Measurements from ENCODE around the gene RNF25.

RNF25 gene

GRCh38 chr2:218671654-218672566, at the start of gene RNF25, which contains the start of gene STK36:
Gene RNF25 (minus strand): TSS chr2:218672002. CDS start chr2:218671970, 32 bp downstream.
Gene STK36 (plus strand): TSS chr2:218672086. CDS start chr2:218672830, 744 bp downstream.
- Mint-ChIP-seq H3K27ac (peak within 1 kb of the TSS; percentile 97), H3K4me3 (peak within 1 kb of the TSS; percentile 99 to 100), H3K27me3 (no peaks in the 10 kb centered on the region), H3K9me3 (no peaks in the 10 kb centered on the region), H3K36me3 (peaks cover 18 to 21% of the 10 kb centered on the region in 2 donors), H3K4me1 (peaks cover 10 to 21% of the 10 kb centered on the region in 2 donors)
- ATAC-seq (replicated peaks) (peak; percentile 98 to 99), DNase-seq (peak; percentile 80)

GRCh38 chr2:218721488-218721887, 49.7 kb upstream of the RNF25 start:
- Mint-ChIP-seq H3K27ac (no peak overlapping the region), H3K4me1 (peaks cover 12 to 14% of the 10 kb centered on the region in 2 donors), H3K9me3 (peaks cover 4 to 6% of the 10 kb centered on the region in 2 donors), H3K4me3 (no peak overlapping the region), H3K27me3 (no peaks in the 10 kb centered on the region), H3K36me3 (peaks cover 21 to 40% of the 10 kb centered on the region in 2 donors)
- ATAC-seq (replicated peaks) (no peak), DNase-seq (no peak)

DNA sequence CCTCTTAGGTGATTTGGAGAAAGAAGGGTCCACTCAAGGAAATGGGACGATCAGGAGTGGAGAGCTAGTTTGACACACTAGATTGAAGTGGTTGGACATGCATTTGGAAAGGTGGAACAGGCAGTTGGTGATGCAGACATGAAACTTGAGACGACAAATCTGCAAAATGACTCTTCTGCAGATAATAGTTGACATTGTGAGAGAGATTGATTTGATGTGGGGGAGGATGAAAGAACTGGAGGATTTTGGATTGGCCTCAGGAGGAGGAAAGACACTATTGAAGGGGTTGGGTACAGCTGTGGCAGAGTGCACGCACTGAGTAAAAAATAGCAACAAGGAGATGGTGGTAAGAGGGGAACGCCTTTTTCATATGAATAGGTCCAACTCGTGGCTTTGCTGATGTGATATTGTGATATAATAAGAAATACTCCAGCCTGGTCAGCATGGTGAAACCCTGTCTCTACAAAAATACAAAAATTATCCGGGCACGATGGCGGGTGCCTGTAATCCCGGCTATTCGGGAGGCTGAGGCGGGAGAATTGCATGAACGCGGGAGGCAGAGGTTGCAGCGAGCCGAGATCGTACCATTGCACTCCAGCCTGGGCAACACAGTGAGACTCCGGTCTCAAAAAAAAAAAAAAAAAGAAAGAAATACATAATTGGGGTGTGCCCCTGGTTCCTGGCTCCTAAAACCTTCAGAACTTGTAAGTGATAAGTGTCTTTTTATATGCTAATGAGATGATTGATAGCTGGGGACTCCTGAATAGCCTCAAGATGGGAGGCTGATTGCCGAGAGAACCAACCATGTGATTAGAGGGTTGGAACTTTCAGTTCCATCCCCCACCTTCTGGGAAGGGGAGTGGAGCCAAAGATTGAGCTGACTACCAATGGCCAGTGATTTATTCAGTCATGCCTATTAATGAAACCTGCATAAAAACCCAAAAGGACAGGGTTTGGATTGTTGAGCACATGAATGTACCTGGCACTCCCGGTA, 48.5 kb upstream of the RNF25 start:
- no peaks in the 10 kb centered on the region for H3K27me3 Mint-ChIP-seq
- H3K27ac Mint-ChIP-seq: no peak overlapping the region
- no peaks in the 10 kb centered on the region for H3K9me3 Mint-ChIP-seq
- H3K36me3 Mint-ChIP-seq: peaks cover 14 to 32% of the 10 kb centered on the region in 2 donors
- DNase-seq (no peak), ATAC-seq (replicated peaks) (no peak)
- no peak overlapping the region for H3K4me3 Mint-ChIP-seq
- peaks cover 12 to 14% of the 10 kb centered on the region in 2 donors for H3K4me1 Mint-ChIP-seq

DNA sequence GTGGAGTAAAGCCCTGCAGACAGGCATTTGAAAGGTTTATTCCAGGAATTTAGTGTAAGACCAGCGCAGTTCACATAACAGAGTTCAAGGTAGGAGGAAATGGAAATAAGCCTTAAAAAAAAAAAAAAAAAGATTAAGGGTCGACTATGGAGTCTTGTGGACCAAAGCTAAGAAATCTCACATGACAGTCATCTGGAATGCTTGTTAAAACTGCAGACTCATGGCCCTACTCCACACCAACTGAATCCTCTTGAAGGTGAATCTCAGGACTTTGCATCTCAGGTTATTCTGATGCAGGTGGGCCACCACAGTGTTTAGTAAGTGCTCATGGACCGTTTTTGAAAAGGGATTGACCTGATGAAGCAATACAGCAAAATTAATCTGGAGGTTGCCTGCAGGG, 47.7 kb upstream of the RNF25 start:
- DNase-seq (no peak), ATAC-seq (replicated peaks) (no peak)
- Mint-ChIP-seq H3K36me3 (peaks cover 14 to 28% of the 10 kb centered on the region in 2 donors), H3K4me3 (no peak overlapping the region), H3K4me1 (peaks cover 12 to 14% of the 10 kb centered on the region in 2 donors), H3K9me3 (no peaks in the 10 kb centered on the region), H3K27me3 (no peaks in the 10 kb centered on the region), H3K27ac (no peak overlapping the region)

- Mint-ChIP-seq H3K27ac (no peak overlapping the region), H3K4me1 (peaks cover 13 to 16% of the 10 kb centered on the region in 2 donors), H3K4me3 (no peak overlapping the region), H3K9me3 (no peaks in the 10 kb centered on the region), H3K27me3 (no peaks in the 10 kb centered on the region), H3K36me3 (peaks cover 13 to 26% of the 10 kb centered on the region in 2 donors)
- no peak for DNase-seq
- ATAC-seq (replicated peaks): no peak
Measured at GRCh38 chr2:218718058-218718457, 46.3 kb upstream of the RNF25 start.

- Mint-ChIP-seq H3K36me3 (peaks cover 13 to 26% of the 10 kb centered on the region in 2 donors), H3K4me3 (no peak overlapping the region), H3K27ac (no peak overlapping the region), H3K27me3 (no peaks in the 10 kb centered on the region), H3K4me1 (peaks cover 6 to 12% of the 10 kb centered on the region in 2 donors), H3K9me3 (no peaks in the 10 kb centered on the region)
- ATAC-seq (replicated peaks): no peak
- no peak for DNase-seq
Measured at GRCh38 chr2:218717262-218717661, 45.5 kb upstream of the RNF25 start.

DNA sequence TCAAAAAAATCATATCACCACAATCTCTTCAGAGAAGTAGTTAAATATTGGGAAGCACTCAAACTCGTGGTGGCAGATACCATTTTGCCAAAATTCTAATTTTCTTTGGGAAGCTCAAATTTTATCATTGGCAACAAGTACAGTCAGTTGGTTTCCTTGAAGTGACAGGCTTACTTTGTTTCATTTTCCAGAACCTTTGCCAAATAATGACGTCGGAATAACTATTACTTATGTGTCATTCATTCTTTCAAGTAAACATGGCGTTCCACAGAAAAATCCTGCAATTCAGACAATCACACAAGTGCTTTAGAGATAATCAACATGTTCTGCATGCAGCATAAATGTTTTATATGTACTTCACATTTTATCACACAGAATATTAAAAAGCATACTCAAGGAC, 44.3 kb upstream of the RNF25 start:
- DNase-seq: no peak

DNA sequence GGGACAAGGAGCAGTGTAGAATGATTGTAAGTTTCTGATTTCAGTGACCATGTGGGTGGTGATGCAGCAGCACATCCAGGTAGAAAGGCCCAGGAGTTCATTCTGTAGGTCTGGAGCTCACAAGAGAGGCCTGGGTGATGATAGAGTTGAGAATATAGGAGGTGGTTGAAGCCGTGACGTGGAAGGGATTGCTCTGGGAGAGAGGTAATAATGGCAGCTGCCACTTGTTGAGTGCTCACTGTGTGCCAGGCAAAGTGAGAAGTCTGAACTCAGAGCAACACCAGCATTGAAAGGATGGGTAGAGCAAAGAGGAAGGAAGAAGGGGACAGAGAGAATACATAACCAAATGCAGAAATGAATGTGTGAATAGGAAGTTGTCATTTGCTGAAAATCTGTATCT, 42.1 kb upstream of the RNF25 start:
- H3K27ac Mint-ChIP-seq: peak overlapping the region; percentile 20
- no peaks in the 10 kb centered on the region for H3K27me3 Mint-ChIP-seq
- H3K9me3 Mint-ChIP-seq: no peaks in the 10 kb centered on the region

More for the DNA sequence above, 44.3 kb upstream of the RNF25 start:
- Mint-ChIP-seq H3K36me3 (peaks cover 13 to 26% of the 10 kb centered on the region in 2 donors), H3K4me3 (no peak overlapping the region), H3K9me3 (no peaks in the 10 kb centered on the region), H3K27ac (no peak overlapping the region), H3K27me3 (no peaks in the 10 kb centered on the region), H3K4me1 (peaks cover 15 to 16% of the 10 kb centered on the region in 2 donors)
- no peak for ATAC-seq (replicated peaks)

DNA sequence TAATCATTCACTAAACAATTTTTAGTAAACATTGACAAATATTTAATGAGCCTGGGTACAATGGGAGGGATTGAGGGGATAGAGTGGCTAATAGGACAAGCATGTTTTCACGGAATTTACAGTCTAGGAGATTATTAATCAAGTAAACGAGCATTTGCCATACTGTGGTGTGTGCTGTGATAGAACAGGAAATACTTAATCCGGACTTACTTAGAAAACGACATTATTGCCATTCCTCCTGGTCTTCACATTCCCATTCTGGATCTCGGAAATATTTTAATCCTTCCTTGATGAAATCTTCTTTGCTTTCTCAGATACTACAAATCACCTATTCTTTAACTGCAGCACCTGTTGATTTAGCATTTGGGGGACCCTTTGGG, 39.7 kb upstream of the RNF25 start:
- Mint-ChIP-seq H3K27ac (peak overlapping the region; percentile 94), H3K9me3 (no peaks in the 10 kb centered on the region), H3K4me1 (peaks cover 9 to 16% of the 10 kb centered on the region in 2 donors), H3K27me3 (no peaks in the 10 kb centered on the region), H3K4me3 (peak overlapping the region; percentile 93 to 96), H3K36me3 (peaks cover 3 to 4% of the 10 kb centered on the region in 2 donors)
- ATAC-seq (replicated peaks) (no peak), DNase-seq (no peak)

More for the DNA sequence above, 42.1 kb upstream of the RNF25 start:
- Mint-ChIP-seq H3K36me3 (peaks cover 4 to 13% of the 10 kb centered on the region in 2 donors), H3K4me1 (peaks cover 9 to 16% of the 10 kb centered on the region in 2 donors), H3K4me3 (no peak overlapping the region)
- no peak for ATAC-seq (replicated peaks)
- no peak for DNase-seq

DNA sequence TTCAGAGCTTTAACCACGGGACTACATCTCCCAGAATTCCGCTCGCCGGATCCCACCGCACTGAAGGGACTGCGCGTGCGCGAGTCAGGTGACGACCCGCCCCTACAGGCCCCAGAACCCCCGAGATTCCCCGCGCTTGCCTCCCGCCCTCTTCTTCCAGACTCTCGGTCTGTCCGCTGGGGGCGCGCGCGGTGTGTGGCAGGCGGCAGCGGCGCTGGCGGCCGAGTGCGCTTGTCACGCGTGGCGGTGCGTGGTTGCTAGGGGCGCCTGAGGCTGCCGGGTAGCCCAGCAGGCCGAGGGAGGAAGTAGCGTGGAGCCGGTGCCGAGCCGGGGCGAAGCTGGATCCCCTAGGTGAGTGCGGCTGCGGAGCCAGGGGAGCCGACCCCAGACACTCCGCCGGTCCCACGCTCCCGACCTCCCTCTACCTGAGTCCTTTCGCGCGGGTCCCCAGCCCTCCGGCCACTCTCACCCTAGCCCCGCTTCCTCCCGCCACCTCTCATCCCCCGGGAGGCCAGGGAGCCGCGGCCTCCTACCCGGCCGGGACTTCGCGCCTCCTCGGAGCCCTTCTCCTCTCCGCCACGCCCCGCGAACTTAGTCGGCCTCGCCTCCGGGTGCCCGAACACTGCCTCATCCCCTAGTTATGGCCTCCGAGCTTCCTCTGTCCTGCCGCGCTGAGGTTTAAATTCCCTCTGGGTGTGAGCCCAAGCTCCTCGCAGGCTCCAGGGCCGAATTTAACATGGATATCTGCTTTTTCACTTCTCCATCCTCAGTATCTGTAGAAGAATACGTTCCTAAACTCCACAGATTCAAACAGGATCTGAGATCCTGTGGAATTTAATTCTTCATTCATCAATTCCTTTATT, 39.1 kb upstream of the RNF25 start, which contains the start of gene TTLL4:
TSS of gene TTLL4 (plus strand) at position 149 of the 863 bp plus-strand sequence. CDS start 26,842 bp downstream, outside the sequence.
- peak; percentile 98 for DNase-seq
- peaks cover 0 to 5% of the 10 kb centered on the region in 2 donors for H3K27me3 Mint-ChIP-seq

GRCh38 chr2:218710334-218710686, 38.5 kb upstream of the RNF25 start:
- Mint-ChIP-seq H3K27me3 (peaks cover 0 to 6% of the 10 kb centered on the region in 2 donors), H3K9me3 (no peaks in the 10 kb centered on the region), H3K4me1 (peaks cover 9 to 16% of the 10 kb centered on the region in 2 donors), H3K36me3 (no peaks in the 10 kb centered on the region), H3K27ac (peak overlapping the region; percentile 94), H3K4me3 (peak overlapping the region; percentile 93 to 96)
- ATAC-seq (replicated peaks) (no peak), DNase-seq (no peak)

More for the DNA sequence above, 39.1 kb upstream of the RNF25 start, which contains the start of gene TTLL4:
- Mint-ChIP-seq H3K4me1 (peaks cover 9 to 16% of the 10 kb centered on the region in 2 donors), H3K36me3 (peaks cover 2 to 3% of the 10 kb centered on the region in 2 donors), H3K27ac (peak within 1 kb of the TSS; percentile 94), H3K9me3 (no peaks in the 10 kb centered on the region), H3K4me3 (peak within 1 kb of the TSS; percentile 93 to 96)
- ATAC-seq (replicated peaks): peak; percentile 95 to 96

DNA sequence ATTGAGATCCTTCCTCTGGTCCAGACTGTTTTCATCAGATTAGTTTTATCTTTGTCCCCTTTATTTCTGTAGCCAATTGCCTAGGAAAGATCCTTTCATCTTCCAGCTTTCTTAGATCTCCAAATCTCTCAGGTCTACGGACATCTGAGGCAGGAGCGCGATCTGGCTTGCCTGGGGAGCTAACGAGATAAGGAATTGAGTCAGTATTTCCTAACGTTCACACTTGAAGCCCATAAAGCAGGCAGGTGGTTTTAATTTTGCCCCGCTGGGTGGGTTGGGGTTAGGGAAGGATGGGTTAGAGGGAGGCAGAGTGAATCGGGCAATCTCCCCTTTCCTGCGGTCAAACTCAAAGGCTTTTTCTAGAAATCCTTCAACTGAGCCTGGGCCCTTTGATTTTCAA, 38.1 kb upstream of the RNF25 start:
- Mint-ChIP-seq H3K4me1 (peaks cover 9 to 16% of the 10 kb centered on the region in 2 donors), H3K27me3 (peaks cover 0 to 6% of the 10 kb centered on the region in 2 donors), H3K27ac (peak overlapping the region; percentile 20), H3K4me3 (peak overlapping the region; percentile 93 to 96), H3K36me3 (no peaks in the 10 kb centered on the region), H3K9me3 (no peaks in the 10 kb centered on the region)
- DNase-seq (no peak), ATAC-seq (replicated peaks) (no peak)

GRCh38 chr2:218708086-218708485, 36.3 kb upstream of the RNF25 start:
- H3K36me3 Mint-ChIP-seq: peaks cover 0 to 8% of the 10 kb centered on the region in 2 donors
- H3K4me1 Mint-ChIP-seq: peaks cover 4 to 10% of the 10 kb centered on the region in 2 donors
- H3K27ac Mint-ChIP-seq: no peak overlapping the region
- H3K4me3 Mint-ChIP-seq: no peak overlapping the region
- H3K27me3 Mint-ChIP-seq: peaks cover 0 to 6% of the 10 kb centered on the region in 2 donors
- H3K9me3 Mint-ChIP-seq: no peaks in the 10 kb centered on the region
- ATAC-seq (replicated peaks) (no peak), DNase-seq (no peak)
